Endothelial cell (in vitro differentiated cells): ENCODE measurements around the gene SRCAP. TPM values are rescaled to one million over a fixed set of nuclear protein-coding genes. Genes with fewer than 3 reads are reported as not detected.

Experiments
- DNase-seq: peaks from one replicate; pipeline ENCODE4 v3.0.0; 2021; ENCODE audit warnings: low spot score
- H3K27ac Mint-ChIP-seq: one replicate; pipeline ENCODE4 v1.8.0; 2021; ENCODE audit warnings: mixed read lengths, inconsistent platforms; ENCODE audit not compliant: unreplicated experiment
- H3K27me3 Mint-ChIP-seq: one replicate; pipeline ENCODE4 v1.8.0; 2021; ENCODE audit warnings: mild to moderate bottlenecking, moderate library complexity, mixed read lengths, inconsistent platforms; ENCODE audit not compliant: unreplicated experiment
- H3K36me3 Mint-ChIP-seq: one replicate; pipeline ENCODE4 v1.8.0; 2021; ENCODE audit warnings: mild to moderate bottlenecking, low read depth, mixed read lengths, inconsistent platforms; ENCODE audit not compliant: unreplicated experiment
- H3K4me1 Mint-ChIP-seq: one replicate; pipeline ENCODE4 v1.8.0; 2021; ENCODE audit warnings: mild to moderate bottlenecking, mixed read lengths, inconsistent platforms; ENCODE audit not compliant: unreplicated experiment
- H3K4me3 Mint-ChIP-seq: one replicate; pipeline ENCODE4 v1.8.0; 2021; ENCODE audit warnings: mild to moderate bottlenecking, mixed read lengths, inconsistent platforms; ENCODE audit not compliant: unreplicated experiment
- H3K9me3 Mint-ChIP-seq: one replicate; pipeline ENCODE4 v1.8.0; 2021; ENCODE audit warnings: mixed read lengths, inconsistent platforms; ENCODE audit not compliant: unreplicated experiment
- CTCF ChIP-seq: fragments of 200-600 bp; sonication (generic); IDR thresholded peaks from one replicate; pipeline ENCODE4 v1.5.0; 2021; ENCODE audit warnings: antibody characterized with exemption; ENCODE audit not compliant: unreplicated experiment
- total RNA-seq: library from RNA; stranded (reverse); fragmentation: NEBNext Ultra II Directional; extraction: Animal tissue kit (Norgen Biotek cat#: 25700); gene quantifications from one replicate; pipeline ENCODE4 v1.2.1, GENCODE V29; 2021; ENCODE audit not compliant: unreplicated experiment

Gene SRCAP
- total RNA-seq, 1 donor from 2014 or later: 62.2 TPM

GRCh38 chr16:30652005-30652296, 47.0 kb upstream of the SRCAP start:
- TF ChIP-seq CTCF: no peak
- Mint-ChIP-seq H3K27ac (no peak overlapping the region), H3K4me1 (peaks cover 19% of the 10 kb centered on the region), H3K36me3 (peaks cover 19% of the 10 kb centered on the region), H3K4me3 (peak overlapping the region; percentile 92), H3K9me3 (no peaks in the 10 kb centered on the region), H3K27me3 (peaks cover 11% of the 10 kb centered on the region)
- DNase-seq: no peak

GRCh38 chr16:30652718-30653117, 46.3 kb upstream of the SRCAP start:
- Mint-ChIP-seq H3K9me3 (no peaks in the 10 kb centered on the region), H3K36me3 (peaks cover 19% of the 10 kb centered on the region), H3K27me3 (peaks cover 17% of the 10 kb centered on the region)

GRCh38 chr16:30654856-30655255, 44.1 kb upstream of the SRCAP start:
- H3K36me3 Mint-ChIP-seq: peaks cover 19% of the 10 kb centered on the region
- no peak overlapping the region for H3K4me3 Mint-ChIP-seq
- H3K27ac Mint-ChIP-seq: no peak overlapping the region
- H3K27me3 Mint-ChIP-seq: peaks cover 22% of the 10 kb centered on the region
- peaks cover 27% of the 10 kb centered on the region for H3K4me1 Mint-ChIP-seq
- H3K9me3 Mint-ChIP-seq: no peaks in the 10 kb centered on the region
- DNase-seq: no peak
- no peak for TF ChIP-seq CTCF

More at GRCh38 chr16:30652718-30653117, 46.3 kb upstream of the SRCAP start:
- Mint-ChIP-seq H3K4me3 (peak overlapping the region; percentile 92), H3K4me1 (peaks cover 24% of the 10 kb centered on the region), H3K27ac (no peak overlapping the region)
- no peak for DNase-seq
- TF ChIP-seq CTCF: no peak

GRCh38 chr16:30655815-30656347, 43.1 kb upstream of the SRCAP start:
- H3K27ac Mint-ChIP-seq: no peak overlapping the region
- peaks cover 24% of the 10 kb centered on the region for H3K27me3 Mint-ChIP-seq
- H3K4me1 Mint-ChIP-seq: peaks cover 26% of the 10 kb centered on the region
- no peak for DNase-seq
- H3K9me3 Mint-ChIP-seq: no peaks in the 10 kb centered on the region
- H3K36me3 Mint-ChIP-seq: peaks cover 24% of the 10 kb centered on the region
- TF ChIP-seq CTCF: no peak
- H3K4me3 Mint-ChIP-seq: no peak overlapping the region

GRCh38 chr16:30656388-30656787, 42.6 kb upstream of the SRCAP start:
- H3K9me3 Mint-ChIP-seq: no peaks in the 10 kb centered on the region
- no peak for DNase-seq
- H3K27ac Mint-ChIP-seq: no peak overlapping the region
- H3K36me3 Mint-ChIP-seq: peaks cover 27% of the 10 kb centered on the region
- peaks cover 26% of the 10 kb centered on the region for H3K27me3 Mint-ChIP-seq
- no peak overlapping the region for H3K4me3 Mint-ChIP-seq
- H3K4me1 Mint-ChIP-seq: peaks cover 30% of the 10 kb centered on the region
- TF ChIP-seq CTCF: no peak
